GM12865 (cell line): ENCODE data around the gene NBPF26.
"Not testable (repeated sequence)": the region's sequence is repeated elsewhere in the genome, so short reads cannot be mapped to it uniquely, and the experiment has no call there.

ENCODE experiments used
- DNase-seq: peaks from one replicate; pipeline ENCODE4 v3.0.0; 2010; ENCODE audit warnings: low read depth
- H3K4me3 ChIP-seq: 2 replicates; pipeline ENCODE4 v1.5.1; 2011; ENCODE audit warnings: mild to moderate bottlenecking, low read depth, low read length, control low read depth
- CTCF ChIP-seq: IDR thresholded peaks from 2 replicates; pipeline ENCODE4 v1.5.1; 2011; ENCODE audit warnings: low read length, control low read depth, low read depth, inconsistent platforms; ENCODE audit not compliant: insufficient read depth; ENCODE audit errors: missing control alignments

NBPF26 gene

GRCh38 chr1:120723715-120724402 is at the start of gene NBPF26:
Gene NBPF26, plus strand, starts transcription at chr1:120723945.
- H3K4me3 ChIP-seq, result peak within 1 kb of the TSS; percentile 68
- peak; percentile 91 for DNase-seq

GRCh38 chr1:120680106-120680819 is 43.5 kb upstream of the NBPF26 start:
- not testable (repeated sequence) for DNase-seq, H3K4me3 ChIP-seq

- not testable (repeated sequence) for H3K4me3 ChIP-seq, DNase-seq
Observed at GRCh38 chr1:120680938-120681337, 42.8 kb upstream of the NBPF26 start.

GRCh38 chr1:120684397-120684796 is 39.3 kb upstream of the NBPF26 start:
- H3K4me3 ChIP-seq, DNase-seq: not testable (repeated sequence)

GRCh38 chr1:120685622-120686021 is 38.1 kb upstream of the NBPF26 start:
- not testable (repeated sequence) for H3K4me3 ChIP-seq, DNase-seq

GRCh38 chr1:120687250-120687649 is 36.5 kb upstream of the NBPF26 start:
- not testable (repeated sequence) for H3K4me3 ChIP-seq, DNase-seq

- not testable (repeated sequence) for H3K4me3 ChIP-seq, DNase-seq
Observed at GRCh38 chr1:120700807-120701562, 22.8 kb upstream of the NBPF26 start.

GRCh38 chr1:120723358-120723714 is 409 bp upstream of the NBPF26 start:
- not testable (repeated sequence) for DNase-seq, H3K4me3 ChIP-seq

- H3K4me3 ChIP-seq, result peak overlapping the region; percentile 68
- not testable (repeated sequence) for DNase-seq
Observed at GRCh38 chr1:120724507-120724906, 762 bp downstream of the NBPF26 start.

- not testable (repeated sequence) for DNase-seq, H3K4me3 ChIP-seq
Observed at GRCh38 chr1:120728811-120729210, 5.1 kb downstream of the NBPF26 start.

GRCh38 chr1:120769090-120769489 is 45.3 kb downstream of the NBPF26 start:
- not testable (repeated sequence) for DNase-seq, H3K4me3 ChIP-seq

GRCh38 chr1:120805452-120805851 is 81.7 kb downstream of the NBPF26 start:
- DNase-seq, H3K4me3 ChIP-seq: not testable (repeated sequence)

GRCh38 chr1:120811822-120812221 is 88.1 kb downstream of the NBPF26 start:
- H3K4me3 ChIP-seq, result not testable (repeated sequence)
- peak; percentile 12 for DNase-seq
- peak; percentile 25 for TF ChIP-seq CTCF

GRCh38 chr1:120825051-120825450 is 101.3 kb downstream of the NBPF26 start:
- not testable (repeated sequence) for H3K4me3 ChIP-seq, DNase-seq

- H3K4me3 ChIP-seq, DNase-seq: not testable (repeated sequence)
Observed at GRCh38 chr1:120826623-120827022, 102.9 kb downstream of the NBPF26 start.
